ENCODE results near the gene MROH2A.

DNA sequence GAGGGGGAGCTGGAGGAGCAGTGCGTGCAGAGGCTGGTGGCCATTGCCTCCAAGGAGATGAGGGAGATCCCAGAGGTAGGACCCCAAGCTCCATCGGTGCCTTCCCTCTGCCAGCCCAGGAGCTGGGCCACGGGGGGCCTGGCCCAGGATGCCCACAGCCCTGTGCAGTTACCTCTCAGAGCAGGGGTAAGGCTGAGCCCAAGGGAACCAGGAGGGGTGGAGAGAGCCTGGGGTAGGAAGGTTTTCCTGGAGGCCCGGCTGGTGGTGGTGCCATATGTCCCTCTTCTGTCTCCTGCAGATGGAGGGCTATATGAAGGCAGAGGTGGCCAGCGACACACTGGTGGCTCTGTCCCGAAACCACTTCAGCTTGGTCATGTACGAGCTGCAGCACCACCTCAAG lies 11.4 kb downstream of the MROH2A start:
- TF ChIP-seq POLR2A (IDR thresholded peaks at IDR 0.05; ENCODE audit: borderline replicate concordance, extremely low read depth, insufficient read depth, insufficient read length) = no peak
- no peak for TF ChIP-seq SIN3A (IDR thresholded peaks at IDR 0.05; ENCODE audit: low read depth)
- no peak for TF ChIP-seq YY1 (IDR thresholded peaks at IDR 0.05; ENCODE audit: extremely low read depth, insufficient replicate concordance, low read depth, low read length)
- TF ChIP-seq, protein P1, sequence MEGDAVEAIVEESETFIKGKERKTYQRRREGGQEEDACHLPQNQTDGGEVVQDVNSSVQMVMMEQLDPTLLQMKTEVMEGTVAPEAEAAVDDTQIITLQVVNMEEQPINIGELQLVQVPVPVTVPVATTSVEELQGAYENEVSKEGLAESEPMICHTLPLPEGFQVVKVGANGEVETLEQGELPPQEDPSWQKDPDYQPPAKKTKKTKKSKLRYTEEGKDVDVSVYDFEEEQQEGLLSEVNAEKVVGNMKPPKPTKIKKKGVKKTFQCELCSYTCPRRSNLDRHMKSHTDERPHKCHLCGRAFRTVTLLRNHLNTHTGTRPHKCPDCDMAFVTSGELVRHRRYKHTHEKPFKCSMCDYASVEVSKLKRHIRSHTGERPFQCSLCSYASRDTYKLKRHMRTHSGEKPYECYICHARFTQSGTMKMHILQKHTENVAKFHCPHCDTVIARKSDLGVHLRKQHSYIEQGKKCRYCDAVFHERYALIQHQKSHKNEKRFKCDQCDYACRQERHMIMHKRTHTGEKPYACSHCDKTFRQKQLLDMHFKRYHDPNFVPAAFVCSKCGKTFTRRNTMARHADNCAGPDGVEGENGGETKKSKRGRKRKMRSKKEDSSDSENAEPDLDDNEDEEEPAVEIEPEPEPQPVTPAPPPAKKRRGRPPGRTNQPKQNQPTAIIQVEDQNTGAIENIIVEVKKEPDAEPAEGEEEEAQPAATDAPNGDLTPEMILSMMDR (IDR thresholded peaks at IDR 0.05 in 2 of 3, conservative IDR thresholded peaks at IDR 0.05 in 1 of 3; ENCODE audit: borderline replicate concordance in 1 of 3, insufficient read depth in 1 of 3, low read depth in 2 of 3, low read length in 2 of 3) = no peak
- no peak for TF ChIP-seq EZH2phosphoT487 (IDR thresholded peaks at IDR 0.05; ENCODE audit: borderline replicate concordance)
- no peak for TF ChIP-seq POLR2AphosphoS5 (IDR thresholded peaks at IDR 0.05; ENCODE audit: low read depth, low read length)
- TF ChIP-seq, protein P2, sequence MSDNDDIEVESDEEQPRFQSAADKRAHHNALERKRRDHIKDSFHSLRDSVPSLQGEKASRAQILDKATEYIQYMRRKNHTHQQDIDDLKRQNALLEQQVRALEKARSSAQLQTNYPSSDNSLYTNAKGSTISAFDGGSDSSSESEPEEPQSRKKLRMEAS (IDR thresholded peaks at IDR 0.05) = no peak
- TF ChIP-seq RAD21 (IDR thresholded peaks at IDR 0.05; ENCODE audit: low read depth) = no peak

Measured in HCT116 (cell line).